Suprapubic skin (tissue), 4 donors: ENCODE data around the gene PTOV1. TPM values are rescaled to one million over a fixed set of nuclear protein-coding genes. Genes with fewer than 3 reads are reported as not detected.

ENCODE experiments used
- DNase-seq, 2 donors: peaks; one replicate each; pipeline ENCODE4 v3.0.0-alpha.2; 2019; ENCODE audit warnings: low spot score in 2 of 2
- H3K27ac ChIP-seq: fragments of 200-600 bp; sonication (generic); one replicate; pipeline ENCODE4 v1.5.1; 2019
- H3K27me3 ChIP-seq: fragments of 200-600 bp; sonication (generic); one replicate; pipeline ENCODE4 v1.5.1; 2019
- H3K36me3 ChIP-seq: fragments of 200-600 bp; sonication (generic); one replicate; pipeline ENCODE4 v1.5.1; 2019
- H3K4me1 ChIP-seq: fragments of 200-600 bp; sonication (generic); one replicate; pipeline ENCODE4 v1.5.1; 2019
- H3K4me3 ChIP-seq: fragments of 200-600 bp; sonication (generic); one replicate; pipeline ENCODE4 v1.5.1; 2019; ENCODE audit warnings: mild to moderate bottlenecking
- H3K9me3 ChIP-seq: fragments of 200-600 bp; sonication (generic); one replicate; pipeline ENCODE4 v1.5.1; 2019
- CTCF ChIP-seq, 2 donors: fragments of 200-600 bp in 1 of 2; fragments of 450-650 bp in 1 of 2; sonication (generic) in 1 of 2; IDR thresholded peaks; one replicate each; pipeline ENCODE4 v1.5.1; 2016 to 2019; ENCODE audit warnings: antibody characterized with exemption in 2 of 2, mild to moderate bottlenecking in 1 of 2, moderate library complexity in 1 of 2
- EP300 ChIP-seq: sonication (generic); formaldehyde crosslinking; IDR thresholded peaks from one replicate; pipeline ENCODE4 v1.6.1; 2017; ENCODE audit warnings: antibody characterized with exemption
- POLR2A ChIP-seq, 2 donors: fragments of 450-650 bp; IDR thresholded peaks; one replicate each; pipeline ENCODE4 v1.6.1; 2017; ENCODE audit warnings: antibody characterized with exemption in 2 of 2, mild to moderate bottlenecking in 2 of 2, moderate library complexity in 2 of 2
- POLR2AphosphoS5 ChIP-seq, 3 donors: sonication (generic); formaldehyde crosslinking; IDR thresholded peaks; one replicate each; pipeline ENCODE4 v1.6.1; 2017; ENCODE audit warnings: antibody characterized with exemption in 3 of 3
- WGBS: methylation state at CpG from one replicate; pipeline ENCODE4 v1.1.5; 2018; 5-methylcytosine and 5-hydroxymethylcytosine counted together
- total RNA-seq, 4 donors: library from RNA; depleted of rRNA; stranded (reverse); fragments of >200 nt; gene quantifications; one replicate each; pipeline ENCODE4 v1.1.0, GENCODE V29; 2016

Gene PTOV1
- total RNA-seq, 4 donors from 2014 or later = 82.2 to 147 (median 91.2) TPM

GRCh38 chr19:49884760-49885159 is 33.8 kb downstream of the PTOV1 start:
- Histone ChIP-seq H3K36me3 (peaks cover 66% of the 10 kb centered on the region), H3K9me3 (no peaks in the 10 kb centered on the region), H3K27ac (no peak overlapping the region), H3K4me3 (no peak overlapping the region), H3K27me3 (no peaks in the 10 kb centered on the region), H3K4me1 (peaks cover 9% of the 10 kb centered on the region)
- no peak for DNase-seq
- TF ChIP-seq CTCF (IDR thresholded peaks at IDR 0.05) (no peak), POLR2A (IDR thresholded peaks at IDR 0.05) (no peak)
- 96% methylated on average over 3 of the region's 3 CpGs for WGBS

- TF ChIP-seq POLR2AphosphoS5 (IDR thresholded peaks at IDR 0.05) (no peak), CTCF (IDR thresholded peaks at IDR 0.05) (no peak), POLR2A (IDR thresholded peaks at IDR 0.05) (no peak)
- no peak overlapping the region for H3K4me3 ChIP-seq
- H3K9me3 ChIP-seq = no peaks in the 10 kb centered on the region
- H3K4me1 ChIP-seq = peaks cover 23% of the 10 kb centered on the region
- no peak overlapping the region for H3K27ac ChIP-seq
- 70% methylated on average over 19 of the region's 23 CpGs for WGBS
- DNase-seq = peak in 1 of 2 donors; percentile 48
- H3K27me3 ChIP-seq = no peaks in the 10 kb centered on the region
- H3K36me3 ChIP-seq = peaks cover 42% of the 10 kb centered on the region
Measured at GRCh38 chr19:49887037-49887664, 36.2 kb downstream of the PTOV1 start.

DNA sequence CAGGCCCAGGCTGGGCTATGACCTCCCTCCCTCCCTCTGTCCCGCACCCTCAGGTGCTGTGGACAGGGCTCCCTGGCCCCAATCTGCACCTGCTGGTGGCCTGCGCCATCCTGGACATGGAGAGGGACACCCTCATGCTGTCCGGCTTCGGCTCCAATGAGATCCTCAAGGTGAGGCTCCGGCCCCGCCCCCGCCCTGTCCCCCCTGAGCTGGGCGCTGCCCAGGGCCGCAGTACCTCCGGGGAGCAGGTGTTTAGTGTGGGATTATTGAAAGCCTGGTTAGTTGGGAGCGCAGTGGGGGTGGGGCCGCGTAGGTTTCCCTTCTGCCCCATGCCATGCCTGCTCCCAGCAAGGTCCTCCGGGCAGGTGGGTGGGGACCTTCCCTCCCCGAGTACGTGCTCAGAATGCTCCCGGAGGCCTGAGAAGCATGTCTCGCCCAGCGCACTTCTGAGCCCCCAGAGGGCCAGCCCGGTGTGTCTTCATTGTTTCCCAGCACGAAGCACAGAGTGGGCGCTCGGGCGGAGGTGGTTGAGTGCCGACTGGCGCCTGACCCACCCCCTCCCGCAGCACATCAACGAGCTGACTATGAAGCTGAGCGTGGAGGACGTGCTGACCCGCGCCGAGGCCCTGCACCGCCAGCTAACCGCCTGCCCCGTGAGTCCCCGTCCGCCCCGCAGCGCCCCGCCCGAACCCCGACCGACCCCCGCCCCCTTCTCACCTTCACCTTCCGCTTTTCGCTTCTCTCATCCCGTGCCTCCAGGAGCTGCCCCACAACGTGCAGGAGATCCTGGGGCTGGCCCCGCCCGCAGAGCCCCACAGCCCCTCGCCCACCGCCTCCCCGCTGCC is 36.9 kb downstream of the PTOV1 start:
- Histone ChIP-seq H3K36me3 (peaks cover 34% of the 10 kb centered on the region), H3K27ac (no peak overlapping the region), H3K4me3 (no peak overlapping the region), H3K27me3 (no peaks in the 10 kb centered on the region), H3K9me3 (no peaks in the 10 kb centered on the region), H3K4me1 (peaks cover 23% of the 10 kb centered on the region)
- no peak for DNase-seq
- WGBS = 83% methylated on average over 33 of the region's 54 CpGs
- TF ChIP-seq EP300 = no peak
- TF ChIP-seq POLR2A (IDR thresholded peaks at IDR 0.05) = no peak
- no peak for TF ChIP-seq CTCF (IDR thresholded peaks at IDR 0.05)
- TF ChIP-seq POLR2AphosphoS5 (IDR thresholded peaks at IDR 0.05) = no peak

GRCh38 chr19:49888510-49888824 is 37.5 kb downstream of the PTOV1 start:
- Histone ChIP-seq H3K27ac (no peak overlapping the region), H3K27me3 (no peaks in the 10 kb centered on the region), H3K4me3 (no peak overlapping the region), H3K36me3 (peaks cover 29% of the 10 kb centered on the region), H3K9me3 (no peaks in the 10 kb centered on the region), H3K4me1 (peaks cover 23% of the 10 kb centered on the region)
- no peak for DNase-seq
- WGBS = 75% methylated on average over 18 of the region's 18 CpGs
- TF ChIP-seq CTCF (IDR thresholded peaks at IDR 0.05) (no peak), POLR2AphosphoS5 (IDR thresholded peaks at IDR 0.05) (no peak), EP300 (no peak), POLR2A (IDR thresholded peaks at IDR 0.05) (no peak)

DNA sequence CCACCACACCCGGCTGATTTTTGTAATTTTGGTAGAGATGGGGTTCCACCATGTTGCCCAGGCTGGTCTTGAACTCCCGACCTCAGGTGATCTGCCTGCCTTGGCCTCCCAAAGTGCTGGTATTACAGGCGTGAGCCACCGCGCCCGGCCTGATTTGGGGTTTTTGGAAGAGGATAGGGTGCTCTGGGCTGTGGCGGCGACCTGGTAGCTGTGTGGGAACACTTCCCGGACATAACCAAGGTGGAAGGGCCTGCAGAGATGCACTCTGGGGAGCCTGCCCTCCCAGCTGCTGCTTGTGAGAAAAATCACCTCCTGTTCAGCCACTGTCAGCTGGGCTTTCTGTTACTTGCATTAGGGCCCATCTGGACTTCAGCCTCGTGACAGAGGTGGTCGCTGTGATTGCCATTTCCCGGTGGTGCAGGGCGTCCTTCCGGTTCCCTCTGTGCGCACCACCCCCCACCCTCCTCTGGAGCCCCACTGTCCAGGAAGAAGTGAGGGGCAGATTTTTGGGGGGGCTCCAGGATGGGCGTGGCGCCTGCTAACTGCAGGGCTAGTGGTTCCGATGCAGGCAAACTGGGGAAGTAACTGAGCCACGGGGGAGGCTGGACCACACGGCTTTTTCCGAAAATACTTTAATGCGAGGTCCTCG is 38.2 kb downstream of the PTOV1 start:
- 97% methylated on average over 14 of the region's 23 CpGs for WGBS
- H3K27me3 ChIP-seq = no peaks in the 10 kb centered on the region
- H3K36me3 ChIP-seq = peaks cover 22% of the 10 kb centered on the region
- peaks cover 23% of the 10 kb centered on the region for H3K4me1 ChIP-seq
- no peak overlapping the region for H3K4me3 ChIP-seq
- TF ChIP-seq EP300 = no peak
- peak in 1 of 2 donors; percentile 64 for DNase-seq
- H3K9me3 ChIP-seq = no peaks in the 10 kb centered on the region
- no peak overlapping the region for H3K27ac ChIP-seq
